SK-N-MC (cell line): ENCODE measurements around the gene ACACA.
"Not testable (repeated sequence)": the region's sequence is repeated elsewhere in the genome, so short reads cannot be mapped to it uniquely, and the experiment has no call there.

Source experiments
- DNase-seq: peaks from one replicate; pipeline ENCODE4 v3.0.0-alpha.2; 2011; ENCODE audit warnings: low read depth, low spot score
- H3K27ac ChIP-seq: fragments of 200-600 bp; sonication (generic); 2 replicates; pipeline ENCODE4 v1.5.1; 2016; ENCODE audit warnings: mixed run types
- H3K36me3 ChIP-seq: fragments of 200-600 bp; sonication (generic); 2 replicates; pipeline ENCODE4 v1.6.1; 2017; ENCODE audit warnings: antibody characterized with exemption, low read length, mixed read lengths; ENCODE audit not compliant: insufficient read depth
- H3K4me3 ChIP-seq: fragments of 200-600 bp; sonication (generic); 2 replicates; pipeline ENCODE4 v1.5.1; 2016
- H3K9ac ChIP-seq: fragments of 200-600 bp; sonication (generic); 2 replicates; pipeline ENCODE4 v1.8.0; 2017; ENCODE audit warnings: mixed run types, mixed read lengths; ENCODE audit not compliant: insufficient read length
- H3K9me3 ChIP-seq: fragments of 200-600 bp; sonication (generic); 2 replicates; pipeline ENCODE4 v1.6.1; 2017; ENCODE audit warnings: low read depth, mild to moderate bottlenecking, antibody characterized with exemption, low read length, moderate library complexity, mixed read lengths
- EZH2 ChIP-seq: fragments of 200-600 bp; sonication (generic); IDR thresholded peaks from one replicate; pipeline ENCODE4 v1.6.1; 2017; ENCODE audit warnings: antibody characterized with exemption
- FOXP2 ChIP-seq: optimal IDR thresholded peaks from 2 replicates; pipeline ENCODE3; 2011; ENCODE audit warnings: mild to moderate bottlenecking, moderate library complexity; ENCODE audit not compliant: insufficient read depth; ENCODE audit errors: extremely low read length, control extremely low read depth
- POLR2AphosphoS5 ChIP-seq: IDR thresholded peaks from 2 replicates; pipeline ENCODE4 v1.6.1; 2012; ENCODE audit warnings: mild to moderate bottlenecking, low read depth, low read length, borderline replicate concordance

ACACA gene

DNA sequence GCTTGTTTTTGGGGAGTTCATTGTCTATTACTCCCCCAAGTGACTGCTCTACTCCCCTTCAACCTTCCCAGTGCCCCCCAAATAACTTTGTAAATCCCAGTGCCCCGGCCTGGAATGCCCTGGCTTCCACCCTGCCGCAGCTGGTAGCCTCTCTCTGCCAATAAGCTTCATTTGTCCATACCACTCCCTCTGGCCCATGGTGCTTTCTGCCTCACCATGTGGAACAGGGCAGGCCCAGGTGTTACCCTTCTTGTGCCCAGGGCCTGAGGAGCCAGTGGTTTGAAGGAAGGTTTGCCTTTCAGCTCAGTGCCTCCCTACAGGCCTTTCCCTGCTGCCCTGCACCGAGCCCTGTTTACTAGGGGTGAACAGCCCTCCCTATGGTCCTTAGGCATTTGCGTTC lies 323.7 kb downstream of the ACACA start:
- no peak overlapping the region for H3K27ac ChIP-seq
- peaks cover 26% of the 10 kb centered on the region for H3K36me3 ChIP-seq
- no peak for TF ChIP-seq EZH2
- TF ChIP-seq FOXP2: no peak
- no peak for TF ChIP-seq POLR2AphosphoS5
- no peak overlapping the region for H3K4me3 ChIP-seq
- H3K9me3 ChIP-seq: no peaks in the 10 kb centered on the region
- no peak overlapping the region for H3K9ac ChIP-seq
- no peak for DNase-seq

DNA sequence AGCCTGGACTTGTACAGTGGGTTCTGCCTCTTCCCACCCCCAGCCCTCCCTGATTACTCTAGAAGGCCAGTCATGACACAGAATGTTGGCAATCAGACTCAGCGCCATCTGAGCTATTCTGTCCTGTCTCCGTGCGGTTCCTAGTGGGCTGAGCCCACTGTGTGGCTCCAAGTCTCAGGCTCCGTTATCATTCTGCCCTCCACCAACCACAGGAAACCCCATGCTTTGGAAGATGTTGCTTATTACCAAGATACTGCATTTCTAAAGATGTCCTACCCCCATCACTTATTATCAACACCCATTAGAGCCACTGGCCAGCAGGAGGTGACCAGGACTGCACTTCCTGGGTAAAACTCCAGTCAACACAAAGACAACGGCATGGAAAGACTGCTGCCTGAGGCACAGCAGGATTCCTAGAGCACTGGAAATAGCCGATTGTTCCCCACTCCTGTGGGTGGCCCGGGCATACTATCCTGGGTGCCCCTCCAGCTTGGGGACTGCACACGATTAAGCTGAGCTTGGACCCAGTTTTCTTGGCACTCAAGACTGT lies 324.2 kb downstream of the ACACA start:
- Histone ChIP-seq H3K9ac (no peak overlapping the region), H3K36me3 (peaks cover 24% of the 10 kb centered on the region), H3K27ac (no peak overlapping the region), H3K9me3 (no peaks in the 10 kb centered on the region), H3K4me3 (no peak overlapping the region)
- TF ChIP-seq POLR2AphosphoS5: no peak
- TF ChIP-seq FOXP2: no peak
- no peak for TF ChIP-seq EZH2
- DNase-seq: no peak

DNA sequence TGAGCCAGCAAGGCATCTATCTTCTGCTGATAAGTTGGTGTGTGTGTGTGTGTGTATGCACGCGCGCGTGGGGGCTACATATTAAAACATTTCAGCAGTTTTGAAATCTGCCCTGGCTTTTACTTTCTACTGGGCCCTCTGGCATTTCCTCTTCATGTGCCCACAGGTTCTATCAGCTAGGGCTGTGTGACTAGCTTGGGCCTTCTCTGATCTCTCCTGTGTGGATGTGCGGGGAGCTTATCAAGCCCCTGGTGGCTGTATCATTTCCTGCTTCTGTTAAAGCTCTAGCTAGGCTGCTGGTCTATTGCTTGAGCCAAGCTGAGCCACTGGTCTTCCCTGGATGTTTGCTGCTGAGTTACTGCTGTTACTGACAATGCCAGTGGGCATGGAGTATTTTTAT lies 325.3 kb downstream of the ACACA start:
- Histone ChIP-seq H3K27ac (no peak overlapping the region), H3K4me3 (no peak overlapping the region), H3K9me3 (no peaks in the 10 kb centered on the region), H3K36me3 (peaks cover 13% of the 10 kb centered on the region; the same call in 1 of the 2 replicates), H3K9ac (no peak overlapping the region)
- TF ChIP-seq POLR2AphosphoS5: no peak
- no peak for TF ChIP-seq FOXP2
- TF ChIP-seq EZH2: no peak
- no peak for DNase-seq

DNA sequence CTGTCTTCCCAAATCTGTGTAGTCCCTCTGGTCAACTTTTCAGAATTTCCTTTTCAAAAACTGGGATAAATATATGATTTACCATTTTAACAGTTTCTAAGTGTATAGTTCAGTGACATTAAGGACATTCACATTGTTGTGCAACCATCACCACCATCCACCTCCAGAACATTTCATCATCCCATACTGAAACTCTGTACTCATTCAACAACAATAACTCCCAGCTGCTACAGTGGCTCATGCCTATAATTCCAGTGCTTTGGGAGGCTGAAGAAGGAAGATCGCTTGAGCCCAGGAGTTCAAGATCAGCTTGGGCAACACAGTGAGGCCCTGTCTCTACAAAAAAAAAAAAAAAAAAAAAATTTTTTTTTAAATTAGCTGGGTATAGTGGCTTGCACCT lies 326.9 kb downstream of the ACACA start:
- DNase-seq: no peak
- H3K4me3 ChIP-seq: no peak overlapping the region

DNA sequence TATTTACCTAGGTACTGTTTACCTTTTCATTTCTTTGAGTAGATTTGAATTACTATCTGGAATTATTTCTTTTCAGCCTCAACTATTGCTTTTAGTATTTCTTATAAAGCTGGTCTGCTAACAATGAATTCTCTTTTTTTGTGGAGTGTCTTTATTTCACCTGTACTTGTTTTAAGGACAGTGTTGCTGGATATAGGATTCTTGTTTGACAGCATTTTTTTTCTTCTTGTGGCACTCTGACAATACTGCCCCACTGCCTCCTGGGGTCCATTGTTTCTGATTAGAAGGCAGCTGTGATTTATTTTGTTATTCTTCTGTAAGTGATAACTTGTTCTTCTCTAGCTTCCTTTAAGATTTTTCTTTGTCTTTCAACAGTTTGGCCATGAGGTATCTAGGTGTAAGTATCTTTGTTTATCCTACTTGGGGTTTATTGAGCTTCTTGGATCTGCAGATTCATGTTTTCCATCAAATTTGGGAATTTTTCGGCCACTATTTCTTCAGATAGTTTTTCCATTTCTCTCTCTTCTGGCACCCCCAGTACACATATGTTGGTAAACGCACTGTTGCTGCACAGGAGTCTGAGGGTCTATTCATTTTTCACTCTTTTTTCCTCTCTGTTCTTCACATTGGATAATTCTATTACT lies 327.4 kb downstream of the ACACA start:
- Histone ChIP-seq H3K9me3 (no peaks in the 10 kb centered on the region), H3K9ac (no peak overlapping the region), H3K4me3 (no peak overlapping the region), H3K36me3 (no peaks in the 10 kb centered on the region), H3K27ac (no peak overlapping the region)
- DNase-seq: no peak
- TF ChIP-seq EZH2 (no peak), FOXP2 (no peak), POLR2AphosphoS5 (no peak)

More for the DNA sequence above, 326.9 kb downstream of the ACACA start:
- H3K27ac ChIP-seq: no peak overlapping the region
- H3K36me3 ChIP-seq: no peaks in the 10 kb centered on the region; the same call in 1 of the 2 replicates
- no peak for TF ChIP-seq EZH2
- no peak for TF ChIP-seq FOXP2
- no peak for TF ChIP-seq POLR2AphosphoS5
- no peak overlapping the region for H3K9ac ChIP-seq
- no peaks in the 10 kb centered on the region for H3K9me3 ChIP-seq

DNA sequence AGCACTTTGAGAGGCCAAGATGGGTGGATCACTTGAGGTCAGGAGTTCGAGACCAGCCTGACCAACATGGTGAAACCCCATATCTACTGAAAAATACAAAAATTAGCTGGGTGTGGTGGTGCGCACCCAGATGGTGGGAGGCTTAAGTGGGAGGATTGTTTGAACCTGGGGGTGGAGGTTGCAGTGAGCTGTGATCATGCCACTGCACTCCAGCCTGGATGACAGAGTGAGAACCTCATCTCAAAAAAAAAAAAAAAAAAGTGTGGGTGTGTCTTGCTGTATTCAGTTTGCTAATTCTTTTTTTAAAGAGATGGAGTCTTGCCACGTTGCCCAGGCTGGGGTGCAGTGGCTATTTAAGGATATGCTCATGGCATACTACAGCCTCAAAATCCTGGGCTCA lies 333.2 kb downstream of the ACACA start:
- H3K9ac ChIP-seq, H3K9me3 ChIP-seq, H3K27ac ChIP-seq, DNase-seq, H3K36me3 ChIP-seq, H3K4me3 ChIP-seq: not testable (repeated sequence)

DNA sequence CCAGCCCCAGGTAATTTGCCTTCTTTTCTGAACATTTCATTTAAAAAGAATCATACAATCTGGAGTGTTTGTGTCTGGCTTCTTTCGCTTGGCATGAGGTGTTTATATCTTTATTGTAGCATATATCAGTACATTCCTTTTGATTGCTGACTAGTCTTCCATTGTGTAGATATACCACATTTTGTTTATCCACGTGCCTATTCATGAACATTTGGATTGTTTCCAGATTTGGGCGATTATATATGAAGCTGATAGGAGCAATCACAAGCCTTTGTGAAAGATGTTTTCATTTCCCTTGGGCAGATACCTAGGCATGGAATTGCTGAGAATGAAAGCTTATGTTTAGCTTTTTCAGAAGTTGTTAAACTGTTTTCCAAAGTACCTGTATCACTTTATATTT lies 337.5 kb downstream of the ACACA start:
- no peak overlapping the region for H3K9ac ChIP-seq
- no peak overlapping the region for H3K27ac ChIP-seq
- no peak overlapping the region for H3K4me3 ChIP-seq
- H3K9me3 ChIP-seq: no peaks in the 10 kb centered on the region
- TF ChIP-seq EZH2 (no peak), FOXP2 (no peak), POLR2AphosphoS5 (no peak)
- DNase-seq: no peak
- H3K36me3 ChIP-seq: no peaks in the 10 kb centered on the region

DNA sequence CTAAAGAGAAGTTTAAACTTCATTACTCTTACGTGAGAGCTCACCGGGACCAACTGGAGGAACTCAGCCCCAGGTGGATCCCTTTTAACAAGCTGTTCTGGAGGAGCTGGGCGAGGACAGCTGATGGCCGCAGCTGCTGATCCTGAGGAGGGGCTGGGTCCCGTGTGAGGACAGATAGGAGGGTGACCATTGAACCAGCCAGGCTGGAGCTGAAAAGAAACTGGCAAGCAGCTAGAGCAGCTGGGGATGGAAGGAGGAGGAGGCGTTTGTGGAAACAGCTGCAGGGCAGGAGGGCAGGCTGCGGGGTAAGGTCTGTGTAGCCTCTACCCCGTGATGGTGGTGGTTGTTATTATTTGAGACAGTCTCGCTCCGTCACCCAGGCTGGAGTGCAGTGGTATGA lies 338.4 kb downstream of the ACACA start:
- H3K9me3 ChIP-seq: no peaks in the 10 kb centered on the region
- H3K9ac ChIP-seq: no peak overlapping the region
- no peak for DNase-seq
- no peaks in the 10 kb centered on the region for H3K36me3 ChIP-seq
- no peak for TF ChIP-seq EZH2
- no peak for TF ChIP-seq POLR2AphosphoS5
- no peak overlapping the region for H3K4me3 ChIP-seq
- H3K27ac ChIP-seq: no peak overlapping the region

DNA sequence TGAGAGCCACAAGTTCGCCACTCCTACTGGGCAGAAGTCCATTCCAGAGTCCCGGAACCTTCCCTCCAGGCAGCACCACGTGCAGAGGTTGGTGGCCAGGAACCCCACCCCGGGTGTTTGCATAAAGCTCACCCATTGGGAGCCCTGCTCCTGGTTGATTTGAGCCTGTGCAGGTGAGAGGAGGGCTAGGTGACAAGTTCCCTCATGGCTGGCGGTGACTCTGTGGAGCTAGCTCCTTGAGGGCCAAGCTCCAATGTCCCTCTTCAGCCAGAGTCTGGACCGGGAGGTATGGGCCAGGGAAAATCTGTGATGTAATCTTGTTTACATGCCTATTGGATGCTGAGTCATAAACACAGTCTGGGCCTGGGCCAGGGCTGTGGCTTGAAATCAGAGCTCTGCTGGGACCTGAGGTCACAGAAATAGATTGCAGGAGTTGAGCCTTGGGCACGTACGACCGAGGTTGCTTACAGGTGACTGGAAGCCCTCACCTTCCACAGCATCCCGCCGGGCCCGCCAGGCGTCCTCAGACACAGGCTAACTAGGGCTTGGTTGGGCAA lies 339.0 kb downstream of the ACACA start:
- no peak for DNase-seq
- no peak for TF ChIP-seq POLR2AphosphoS5
- TF ChIP-seq FOXP2: no peak
- TF ChIP-seq EZH2: no peak

More for the DNA sequence above, 339.0 kb downstream of the ACACA start:
- H3K4me3 ChIP-seq: no peak overlapping the region
- H3K9ac ChIP-seq: no peak overlapping the region
- H3K27ac ChIP-seq: no peak overlapping the region
- H3K36me3 ChIP-seq: no peaks in the 10 kb centered on the region
- no peaks in the 10 kb centered on the region for H3K9me3 ChIP-seq
